SK-N-SH (cell line): Measurements from ENCODE around the gene GCLC.

Experiments used
- RAD21 ChIP-seq: IDR thresholded peaks from 2 replicates; pipeline ENCODE4 v1.6.1; 2012; ENCODE audit warnings: mild to moderate bottlenecking, low read length
- SMC3 ChIP-seq: IDR thresholded peaks from 2 replicates; pipeline ENCODE4 v1.6.1; 2012; ENCODE audit warnings: low read depth, low read length, improper control_type of control experiment
- TAF1 ChIP-seq: IDR thresholded peaks from 2 replicates; pipeline ENCODE4 v1.6.1; 2012; ENCODE audit warnings: low read depth, mild to moderate bottlenecking, low read length, moderate library complexity, borderline replicate concordance
- TF ChIP-seq, protein P1 (sequence below): IDR thresholded peaks from 2 replicates; pipeline ENCODE4 v1.4.0; 2012; ENCODE audit warnings: low read depth
- TF ChIP-seq, protein P2 (sequence below): fragments of 150-350 bp; IDR thresholded peaks from 2 replicates; pipeline ENCODE4 v1.6.1; 2017; ENCODE audit warnings: antibody characterized with exemption, low read length, low read depth, borderline replicate concordance
- TF ChIP-seq, protein P3 (sequence below): fragments of 200-600 bp; sonication (generic); IDR thresholded peaks from 2 replicates; pipeline ENCODE4 v1.6.1; 2017; ENCODE audit warnings: antibody characterized with exemption, mild to moderate bottlenecking, moderate library complexity

DNA sequence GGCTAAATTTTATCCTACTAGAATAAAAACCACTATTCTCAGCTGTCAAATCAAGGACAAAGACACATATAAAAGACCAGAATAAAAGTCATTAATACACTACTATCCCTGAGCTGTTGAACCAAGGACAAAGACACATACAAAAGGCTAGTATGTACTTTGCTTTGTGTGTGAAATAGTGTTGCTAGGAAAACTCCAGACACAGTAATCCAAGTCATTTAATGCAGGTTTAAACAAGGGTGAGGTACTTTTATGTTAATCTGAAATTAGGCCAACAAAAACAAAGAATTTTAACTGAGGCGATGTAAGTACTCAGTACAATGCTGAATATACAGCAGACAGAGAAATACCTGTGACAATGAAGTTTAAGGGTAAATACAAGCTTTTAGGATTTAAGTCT is 18.9 kb downstream of the GCLC start:
- TF ChIP-seq, protein P1, sequence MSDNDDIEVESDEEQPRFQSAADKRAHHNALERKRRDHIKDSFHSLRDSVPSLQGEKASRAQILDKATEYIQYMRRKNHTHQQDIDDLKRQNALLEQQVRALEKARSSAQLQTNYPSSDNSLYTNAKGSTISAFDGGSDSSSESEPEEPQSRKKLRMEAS: no peak
- TF ChIP-seq, protein P2, sequence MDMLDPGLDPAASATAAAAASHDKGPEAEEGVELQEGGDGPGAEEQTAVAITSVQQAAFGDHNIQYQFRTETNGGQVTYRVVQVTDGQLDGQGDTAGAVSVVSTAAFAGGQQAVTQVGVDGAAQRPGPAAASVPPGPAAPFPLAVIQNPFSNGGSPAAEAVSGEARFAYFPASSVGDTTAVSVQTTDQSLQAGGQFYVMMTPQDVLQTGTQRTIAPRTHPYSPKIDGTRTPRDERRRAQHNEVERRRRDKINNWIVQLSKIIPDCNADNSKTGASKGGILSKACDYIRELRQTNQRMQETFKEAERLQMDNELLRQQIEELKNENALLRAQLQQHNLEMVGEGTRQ: no peak
- TF ChIP-seq SMC3 (no peak), TAF1 (no peak), RAD21 (no peak)
- TF ChIP-seq, protein P3, sequence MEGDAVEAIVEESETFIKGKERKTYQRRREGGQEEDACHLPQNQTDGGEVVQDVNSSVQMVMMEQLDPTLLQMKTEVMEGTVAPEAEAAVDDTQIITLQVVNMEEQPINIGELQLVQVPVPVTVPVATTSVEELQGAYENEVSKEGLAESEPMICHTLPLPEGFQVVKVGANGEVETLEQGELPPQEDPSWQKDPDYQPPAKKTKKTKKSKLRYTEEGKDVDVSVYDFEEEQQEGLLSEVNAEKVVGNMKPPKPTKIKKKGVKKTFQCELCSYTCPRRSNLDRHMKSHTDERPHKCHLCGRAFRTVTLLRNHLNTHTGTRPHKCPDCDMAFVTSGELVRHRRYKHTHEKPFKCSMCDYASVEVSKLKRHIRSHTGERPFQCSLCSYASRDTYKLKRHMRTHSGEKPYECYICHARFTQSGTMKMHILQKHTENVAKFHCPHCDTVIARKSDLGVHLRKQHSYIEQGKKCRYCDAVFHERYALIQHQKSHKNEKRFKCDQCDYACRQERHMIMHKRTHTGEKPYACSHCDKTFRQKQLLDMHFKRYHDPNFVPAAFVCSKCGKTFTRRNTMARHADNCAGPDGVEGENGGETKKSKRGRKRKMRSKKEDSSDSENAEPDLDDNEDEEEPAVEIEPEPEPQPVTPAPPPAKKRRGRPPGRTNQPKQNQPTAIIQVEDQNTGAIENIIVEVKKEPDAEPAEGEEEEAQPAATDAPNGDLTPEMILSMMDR: no peak
